ENCODE results near the gene SIGLEC7. TPM values are rescaled to one million over a fixed set of nuclear protein-coding genes. Genes with fewer than 3 reads are reported as not detected.

Gene SIGLEC7
- total and polyA plus RNA-seq, 10 of the 15 experiments (the other 5 are each of a cell fraction or from before 2014, with no cell fraction given): 0.15 TPM; not detected in 9

DNA sequence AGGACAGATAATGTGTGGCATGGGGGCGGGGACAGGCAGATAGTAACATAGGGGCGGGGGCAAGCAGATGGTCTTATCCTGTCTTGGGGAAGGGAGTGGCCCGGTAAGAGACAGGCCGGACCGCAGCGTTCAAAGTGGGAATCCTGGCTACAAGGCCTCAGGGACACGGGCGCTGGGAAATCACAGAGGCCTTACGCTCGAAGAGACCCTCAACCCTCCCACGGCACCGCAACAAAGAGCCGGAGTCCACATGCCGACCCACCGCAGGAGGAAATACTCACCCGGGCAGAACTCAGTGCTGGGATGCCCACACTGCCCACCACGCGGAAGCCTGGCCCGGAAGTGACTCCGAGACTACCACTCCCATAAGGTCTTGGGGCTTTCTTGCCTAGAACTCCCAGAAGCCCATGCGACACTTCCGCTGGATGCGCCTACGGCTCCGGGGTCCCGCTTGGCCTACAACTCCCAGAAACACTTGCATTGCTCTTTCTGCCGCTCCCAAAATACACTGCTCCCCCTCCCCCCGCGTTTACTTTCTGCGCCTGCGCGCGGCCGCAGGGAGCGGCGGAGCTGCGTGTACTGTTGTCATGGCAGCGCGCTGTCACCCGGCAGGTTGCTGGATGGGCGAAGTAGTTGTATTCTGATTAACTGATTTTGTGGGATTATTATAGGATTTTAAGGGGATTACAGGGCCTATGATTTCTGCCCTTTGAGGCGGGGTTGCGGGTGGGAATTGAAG lies 33.9 kb upstream of the SIGLEC7 start, which contains the start of gene CTU1 (continued):
- TF ChIP-seq, protein P1, sequence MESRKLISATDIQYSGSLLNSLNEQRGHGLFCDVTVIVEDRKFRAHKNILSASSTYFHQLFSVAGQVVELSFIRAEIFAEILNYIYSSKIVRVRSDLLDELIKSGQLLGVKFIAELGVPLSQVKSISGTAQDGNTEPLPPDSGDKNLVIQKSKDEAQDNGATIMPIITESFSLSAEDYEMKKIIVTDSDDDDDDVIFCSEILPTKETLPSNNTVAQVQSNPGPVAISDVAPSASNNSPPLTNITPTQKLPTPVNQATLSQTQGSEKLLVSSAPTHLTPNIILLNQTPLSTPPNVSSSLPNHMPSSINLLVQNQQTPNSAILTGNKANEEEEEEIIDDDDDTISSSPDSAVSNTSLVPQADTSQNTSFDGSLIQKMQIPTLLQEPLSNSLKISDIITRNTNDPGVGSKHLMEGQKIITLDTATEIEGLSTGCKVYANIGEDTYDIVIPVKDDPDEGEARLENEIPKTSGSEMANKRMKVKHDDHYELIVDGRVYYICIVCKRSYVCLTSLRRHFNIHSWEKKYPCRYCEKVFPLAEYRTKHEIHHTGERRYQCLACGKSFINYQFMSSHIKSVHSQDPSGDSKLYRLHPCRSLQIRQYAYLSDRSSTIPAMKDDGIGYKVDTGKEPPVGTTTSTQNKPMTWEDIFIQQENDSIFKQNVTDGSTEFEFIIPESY (IDR thresholded peaks at IDR 0.05): no peak
- TF ChIP-seq BMI1 (IDR thresholded peaks at IDR 0.05; ENCODE audit: borderline replicate concordance): peak; percentile 99
- TF ChIP-seq LARP7 (IDR thresholded peaks at IDR 0.05): no peak
- TF ChIP-seq TBL1XR1 (IDR thresholded peaks at IDR 0.05; ENCODE audit: low read depth, low read length): peak; percentile 42; the same call in 1 of the 2 replicates
- no peak for TF ChIP-seq RAD21 (IDR thresholded peaks at IDR 0.05; ENCODE audit: insufficient read depth, low read depth, low read length)
- TF ChIP-seq TAF1 (IDR thresholded peaks at IDR 0.05; ENCODE audit: borderline replicate concordance, low read depth, low read length): peak; percentile 62
- no peak for TF ChIP-seq RAD51 (IDR thresholded peaks at IDR 0.05)
- TF ChIP-seq EP300 (IDR thresholded peaks at IDR 0.05; ENCODE audit: borderline replicate concordance in 1 of 2, control insufficient read depth in 1 of 2, low read depth in 2 of 2, low read length in 2 of 2): no peak
- no peak for TF ChIP-seq TCF12 (IDR thresholded peaks at IDR 0.05; ENCODE audit: low read depth, low read length)
- TF ChIP-seq ZNF384 (IDR thresholded peaks at IDR 0.05; ENCODE audit: borderline replicate concordance, low read depth, low read length): no peak
- TF ChIP-seq MEF2A (IDR thresholded peaks at IDR 0.05; ENCODE audit: insufficient read depth, low read depth, low read length): peak; percentile 66; the same call in 1 of the 2 replicates
- TF ChIP-seq NBN (IDR thresholded peaks at IDR 0.05): peak; percentile 67; the same call in 1 of the 2 replicates
- TF ChIP-seq CHD2 (IDR thresholded peaks at IDR 0.05; ENCODE audit: borderline replicate concordance, low read depth, low read length): peak; percentile 91
- TF ChIP-seq, protein P2, sequence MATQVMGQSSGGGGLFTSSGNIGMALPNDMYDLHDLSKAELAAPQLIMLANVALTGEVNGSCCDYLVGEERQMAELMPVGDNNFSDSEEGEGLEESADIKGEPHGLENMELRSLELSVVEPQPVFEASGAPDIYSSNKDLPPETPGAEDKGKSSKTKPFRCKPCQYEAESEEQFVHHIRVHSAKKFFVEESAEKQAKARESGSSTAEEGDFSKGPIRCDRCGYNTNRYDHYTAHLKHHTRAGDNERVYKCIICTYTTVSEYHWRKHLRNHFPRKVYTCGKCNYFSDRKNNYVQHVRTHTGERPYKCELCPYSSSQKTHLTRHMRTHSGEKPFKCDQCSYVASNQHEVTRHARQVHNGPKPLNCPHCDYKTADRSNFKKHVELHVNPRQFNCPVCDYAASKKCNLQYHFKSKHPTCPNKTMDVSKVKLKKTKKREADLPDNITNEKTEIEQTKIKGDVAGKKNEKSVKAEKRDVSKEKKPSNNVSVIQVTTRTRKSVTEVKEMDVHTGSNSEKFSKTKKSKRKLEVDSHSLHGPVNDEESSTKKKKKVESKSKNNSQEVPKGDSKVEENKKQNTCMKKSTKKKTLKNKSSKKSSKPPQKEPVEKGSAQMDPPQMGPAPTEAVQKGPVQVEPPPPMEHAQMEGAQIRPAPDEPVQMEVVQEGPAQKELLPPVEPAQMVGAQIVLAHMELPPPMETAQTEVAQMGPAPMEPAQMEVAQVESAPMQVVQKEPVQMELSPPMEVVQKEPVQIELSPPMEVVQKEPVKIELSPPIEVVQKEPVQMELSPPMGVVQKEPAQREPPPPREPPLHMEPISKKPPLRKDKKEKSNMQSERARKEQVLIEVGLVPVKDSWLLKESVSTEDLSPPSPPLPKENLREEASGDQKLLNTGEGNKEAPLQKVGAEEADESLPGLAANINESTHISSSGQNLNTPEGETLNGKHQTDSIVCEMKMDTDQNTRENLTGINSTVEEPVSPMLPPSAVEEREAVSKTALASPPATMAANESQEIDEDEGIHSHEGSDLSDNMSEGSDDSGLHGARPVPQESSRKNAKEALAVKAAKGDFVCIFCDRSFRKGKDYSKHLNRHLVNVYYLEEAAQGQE (IDR thresholded peaks at IDR 0.05; ENCODE audit: low read depth, low read length): no peak
- TF ChIP-seq NFXL1 (IDR thresholded peaks at IDR 0.05; ENCODE audit: borderline replicate concordance): no peak
- no peak for TF ChIP-seq NFYA (IDR thresholded peaks at IDR 0.05; ENCODE audit: borderline replicate concordance, low read depth, low read length)
- peak; percentile 71; the same call in 1 of the 2 replicates for TF ChIP-seq POLR2AphosphoS5 (IDR thresholded peaks at IDR 0.05; ENCODE audit: low read length)
- TF ChIP-seq JUND (IDR thresholded peaks at IDR 0.05; ENCODE audit: low read depth, low read length): 0 out of 2 replicates have a peak, but pooled peaks have one; percentile 14
- TF ChIP-seq IRF5 (IDR thresholded peaks at IDR 0.05; ENCODE audit: borderline replicate concordance): no peak
- no peak for TF ChIP-seq NR2F1 (conservative IDR thresholded peaks at IDR 0.05)
- no peak for TF ChIP-seq FOXK2 (IDR thresholded peaks at IDR 0.05)
- no peak for TF ChIP-seq FOS (IDR thresholded peaks at IDR 0.05; ENCODE audit: borderline replicate concordance, extremely low read depth, insufficient read length)

Measured in GM12878 (cell line).